Measurements from ENCODE around the gene WDR59.

- no peak for TF ChIP-seq CTCF (IDR thresholded peaks at IDR 0.05)
- TF ChIP-seq ZFX (IDR thresholded peaks at IDR 0.05; ENCODE audit: borderline replicate concordance), result no peak
Measured at GRCh38 chr16:74832228-74832627, 152.7 kb downstream of the WDR59 start.

All from 22Rv1 (cell line).